Colonic mucosa (tissue), 4 donors: ENCODE data around the gene DISC1. TPM values are rescaled to one million over a fixed set of nuclear protein-coding genes. Genes with fewer than 3 reads are reported as not detected.

Source experiments
- DNase-seq: peaks from one replicate; pipeline ENCODE4 v3.0.0-alpha.2; 2020
- H3K27ac ChIP-seq: fragments of 200-600 bp; one replicate; pipeline ENCODE4 v1.8.0; 2021
- H3K27me3 ChIP-seq: fragments of 200-600 bp; one replicate; pipeline ENCODE4 v1.8.0; 2021
- H3K36me3 ChIP-seq: fragments of 200-600 bp; one replicate; pipeline ENCODE4 v1.8.0; 2021
- H3K4me1 ChIP-seq: fragments of 200-600 bp; one replicate; pipeline ENCODE4 v1.8.0; 2021; ENCODE audit warnings: mild to moderate bottlenecking
- H3K4me3 ChIP-seq: fragments of 200-600 bp; one replicate; pipeline ENCODE4 v1.8.0; 2021
- H3K9ac ChIP-seq, 2 donors: one replicate each; pipeline ENCODE4 v1.7.0; 2013; ENCODE audit warnings: control low read depth in 2 of 2, low read depth in 2 of 2, low read length in 2 of 2
- H3K9me3 ChIP-seq: fragments of 200-600 bp; one replicate; pipeline ENCODE4 v1.8.0; 2021
- intact Hi-C: fragments of 100-400 bp; cut with DNase I; formaldehyde crosslinking; loops from one replicate; pipeline ENCODE4 v1.14.1; 2022
- total RNA-seq, 2 donors: library from RNA; stranded (reverse); fragmentation: NEBNext Ultra II Directional in 1 of 2; extraction: Animal tissue kit (Norgen Biotek cat#: 25700) in 1 of 2; gene quantifications; one replicate each; pipeline ENCODE4 v1.2.1, GENCODE V29; 2021
- TF ChIP-seq, protein P1 (sequence below): fragments of 200-600 bp; IDR thresholded peaks from one replicate; pipeline ENCODE4 v1.8.0; 2022; ENCODE audit warnings: antibody characterized with exemption, mild to moderate bottlenecking
- donor health status: healthy.
- donor health status: DM: no; HTN: no; CAD: no.
- donor health status: DM: no; HTN: no; CAD: no.

Gene DISC1
- total RNA-seq, 2 donors from 2014 or later, result 3.4 to 5.3 TPM

DNA sequence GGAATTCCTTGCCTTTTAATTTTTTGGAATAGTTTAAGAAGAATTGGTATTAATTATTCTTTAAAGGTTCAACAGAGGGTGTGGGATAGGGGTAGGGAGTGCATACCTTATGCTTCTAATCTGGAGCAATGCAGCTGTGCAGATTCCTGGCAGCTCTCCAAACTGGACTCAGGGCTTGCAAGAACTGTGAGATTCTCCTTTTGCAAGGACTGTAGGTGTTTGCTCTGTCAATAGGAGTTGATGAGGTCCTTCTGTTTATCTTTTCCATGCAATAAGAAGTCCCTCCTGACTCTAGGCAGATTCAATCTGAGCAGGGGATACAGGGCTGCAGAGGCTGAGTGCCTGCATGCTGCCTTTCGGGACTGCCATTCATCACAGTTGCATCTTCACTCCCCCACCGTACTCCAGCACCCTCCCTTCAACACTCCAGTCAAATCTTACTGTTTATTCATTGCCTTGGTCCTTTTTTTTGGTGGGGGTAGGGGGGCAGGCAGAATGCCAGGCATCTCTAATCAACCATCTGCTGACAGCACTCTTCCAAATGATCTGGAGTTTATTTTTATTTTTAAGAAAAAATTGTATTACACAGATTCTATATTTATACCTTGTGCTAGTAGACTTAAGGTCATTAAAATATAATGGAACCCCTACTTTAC is 122.3 kb downstream of the DISC1 start:
- intact Hi-C loops, result no loop called here
- Histone ChIP-seq H3K4me1 (no peaks in the 10 kb centered on the region), H3K9ac (no peak overlapping the region), H3K36me3 (no peaks in the 10 kb centered on the region), H3K9me3 (no peaks in the 10 kb centered on the region), H3K27ac (no peak overlapping the region), H3K27me3 (no peaks in the 10 kb centered on the region), H3K4me3 (no peak overlapping the region)
- TF ChIP-seq, protein P1, sequence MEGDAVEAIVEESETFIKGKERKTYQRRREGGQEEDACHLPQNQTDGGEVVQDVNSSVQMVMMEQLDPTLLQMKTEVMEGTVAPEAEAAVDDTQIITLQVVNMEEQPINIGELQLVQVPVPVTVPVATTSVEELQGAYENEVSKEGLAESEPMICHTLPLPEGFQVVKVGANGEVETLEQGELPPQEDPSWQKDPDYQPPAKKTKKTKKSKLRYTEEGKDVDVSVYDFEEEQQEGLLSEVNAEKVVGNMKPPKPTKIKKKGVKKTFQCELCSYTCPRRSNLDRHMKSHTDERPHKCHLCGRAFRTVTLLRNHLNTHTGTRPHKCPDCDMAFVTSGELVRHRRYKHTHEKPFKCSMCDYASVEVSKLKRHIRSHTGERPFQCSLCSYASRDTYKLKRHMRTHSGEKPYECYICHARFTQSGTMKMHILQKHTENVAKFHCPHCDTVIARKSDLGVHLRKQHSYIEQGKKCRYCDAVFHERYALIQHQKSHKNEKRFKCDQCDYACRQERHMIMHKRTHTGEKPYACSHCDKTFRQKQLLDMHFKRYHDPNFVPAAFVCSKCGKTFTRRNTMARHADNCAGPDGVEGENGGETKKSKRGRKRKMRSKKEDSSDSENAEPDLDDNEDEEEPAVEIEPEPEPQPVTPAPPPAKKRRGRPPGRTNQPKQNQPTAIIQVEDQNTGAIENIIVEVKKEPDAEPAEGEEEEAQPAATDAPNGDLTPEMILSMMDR, result no peak
- DNase-seq, result peak; percentile 31

GRCh38 chr1:231750296-231750695 is 123.7 kb downstream of the DISC1 start:
- Histone ChIP-seq H3K36me3 (no peaks in the 10 kb centered on the region), H3K27ac (no peak overlapping the region), H3K9me3 (no peaks in the 10 kb centered on the region), H3K4me3 (no peak overlapping the region), H3K27me3 (no peaks in the 10 kb centered on the region), H3K4me1 (no peaks in the 10 kb centered on the region), H3K9ac (no peak overlapping the region)
- no peak for DNase-seq
- intact Hi-C loops, result no loop called here
- TF ChIP-seq, protein P1, result no peak

GRCh38 chr1:231750818-231751362 is 124.3 kb downstream of the DISC1 start:
- TF ChIP-seq, protein P1, result no peak
- no peaks in the 10 kb centered on the region for H3K9me3 ChIP-seq
- intact Hi-C loops, result no loop called here
- H3K36me3 ChIP-seq, result no peaks in the 10 kb centered on the region
- H3K27ac ChIP-seq, result no peak overlapping the region
- no peaks in the 10 kb centered on the region for H3K4me1 ChIP-seq
- no peak for DNase-seq
- no peaks in the 10 kb centered on the region for H3K27me3 ChIP-seq
- H3K9ac ChIP-seq, result no peak overlapping the region
- H3K4me3 ChIP-seq, result no peak overlapping the region

GRCh38 chr1:231751415-231751814 is 124.8 kb downstream of the DISC1 start:
- Histone ChIP-seq H3K27me3 (no peaks in the 10 kb centered on the region), H3K36me3 (no peaks in the 10 kb centered on the region), H3K9ac (no peak overlapping the region), H3K4me3 (no peak overlapping the region), H3K9me3 (no peaks in the 10 kb centered on the region), H3K4me1 (no peaks in the 10 kb centered on the region), H3K27ac (no peak overlapping the region)
- TF ChIP-seq, protein P1, result no peak
- no peak for DNase-seq
- intact Hi-C loops, result no loop called here

DNA sequence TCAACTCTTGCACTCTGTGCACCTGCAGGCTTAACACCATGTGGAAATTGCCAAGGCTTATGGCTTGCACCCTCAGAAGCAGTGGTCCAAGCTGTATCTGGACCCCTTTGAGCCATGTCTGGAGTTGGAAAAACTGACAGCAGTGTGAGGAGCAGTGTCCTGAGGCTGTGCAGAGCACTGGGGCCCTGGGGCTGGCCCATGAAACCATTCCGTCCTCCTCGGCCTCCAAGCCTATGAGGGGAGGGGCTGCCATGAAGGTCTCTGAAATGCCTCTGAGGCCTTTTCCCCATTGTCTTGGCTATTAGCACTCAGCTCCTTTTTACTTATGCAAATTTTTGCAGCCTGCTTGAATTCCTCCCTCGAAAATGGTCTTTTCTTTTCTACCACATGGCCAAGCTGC is 126.7 kb downstream of the DISC1 start:
- Histone ChIP-seq H3K36me3 (no peaks in the 10 kb centered on the region), H3K9me3 (no peaks in the 10 kb centered on the region), H3K27ac (no peak overlapping the region), H3K27me3 (no peaks in the 10 kb centered on the region), H3K4me1 (no peaks in the 10 kb centered on the region), H3K4me3 (no peak overlapping the region), H3K9ac (no peak overlapping the region)
- no peak for DNase-seq
- intact Hi-C loops, result no loop called here
- TF ChIP-seq, protein P1, result no peak
